HEK293 (cell line): ENCODE data around the gene RILPL1.

Experiments
- CTCF ChIA-PET: fragments of 350-600 bp; formaldehyde crosslinking; extraction: SDS; loops from one replicate; lab custom pipeline; 2021; ENCODE audit warnings: antibody characterized with exemption; lab: Yijun Ruan, JAX
- POLR2A ChIA-PET: fragments of 300-600 bp; formaldehyde crosslinking; extraction: SDS; loops from one replicate; lab custom pipeline; 2020; ENCODE audit warnings: antibody characterized with exemption, inconsistent platforms; lab: Yijun Ruan, JAX
- H3K27ac ChIP-seq: fragments of 200-500 bp; sonication (Bioruptor generic); 2 replicates; pipeline ENCODE4 v1.5.1; 2014; ENCODE audit warnings: low read depth, low read length, control low read depth, inconsistent platforms; ENCODE audit errors: extremely low read depth
- H3K36me3 ChIP-seq, 2 experiments: fragments of 200-500 bp in 1 of 2; sonication (Bioruptor generic) in 1 of 2; 1 replicate in 1 of 2; 2 replicates in 1 of 2; pipeline ENCODE4 v1.5.1; 2014 to 2017; ENCODE audit warnings: inconsistent platforms in 2 of 2, low read length in 2 of 2; ENCODE audit not compliant: control insufficient read depth in 2 of 2, insufficient read depth in 1 of 2
- H3K4me1 ChIP-seq: fragments of 200-500 bp; sonication (Bioruptor generic); 2 replicates; pipeline ENCODE4 v1.5.1; 2014; ENCODE audit warnings: mild to moderate bottlenecking, low read length, inconsistent platforms; ENCODE audit not compliant: control insufficient read depth, insufficient read depth
- H3K4me3 ChIP-seq: 2 replicates; pipeline ENCODE4 v1.5.1; 2011; ENCODE audit warnings: low read depth, mild to moderate bottlenecking, control low read depth, low read length, moderate library complexity
- H3K9me3 ChIP-seq: fragments of 200-500 bp; sonication (Bioruptor generic); 2 replicates; pipeline ENCODE4 v1.5.1; 2014; ENCODE audit warnings: low read depth, low read length, inconsistent platforms; ENCODE audit not compliant: control insufficient read depth, insufficient read depth
- GLIS1 ChIP-seq: fragments of 450-650 bp; formaldehyde crosslinking; IDR thresholded peaks from 2 replicates; pipeline ENCODE4 v1.5.1; 2016; ENCODE audit warnings: missing biosample characterization, missing genetic modification characterization
- IKZF3 ChIP-seq: fragments of 450-650 bp; IDR thresholded peaks from 2 replicates; pipeline ENCODE4 v1.5.0; 2018; ENCODE audit warnings: missing biosample characterization, mild to moderate bottlenecking, missing genetic modification characterization, moderate library complexity
- KLF9 ChIP-seq: fragments of 450-650 bp; formaldehyde crosslinking; IDR thresholded peaks from 2 replicates; pipeline ENCODE4 v1.5.1; 2016; ENCODE audit warnings: missing biosample characterization, missing genetic modification characterization, low read depth
- SP2 ChIP-seq: fragments of 450-650 bp; formaldehyde crosslinking; IDR thresholded peaks from 2 replicates; pipeline ENCODE4 v1.5.1; 2016; ENCODE audit warnings: missing biosample characterization, missing genetic modification characterization
- YY1 ChIP-seq: fragments of 450-650 bp; formaldehyde crosslinking; IDR thresholded peaks from 2 replicates; pipeline ENCODE4 v1.5.1; 2018; ENCODE audit warnings: missing biosample characterization, missing genetic modification characterization
- ZFP3 ChIP-seq: fragments of 450-650 bp; formaldehyde crosslinking; IDR thresholded peaks from 2 replicates; pipeline ENCODE4 v1.5.1; 2016; ENCODE audit warnings: low read depth, missing biosample characterization, missing genetic modification characterization
- ZFP69B ChIP-seq: fragments of 450-650 bp; formaldehyde crosslinking; IDR thresholded peaks from 2 replicates; pipeline ENCODE4 v1.5.1; 2016; ENCODE audit warnings: missing biosample characterization, missing genetic modification characterization
- ZNF112 ChIP-seq: fragments of 450-650 bp; formaldehyde crosslinking; IDR thresholded peaks from 2 replicates; pipeline ENCODE4 v1.5.0; 2017; ENCODE audit warnings: missing biosample characterization, missing genetic modification characterization
- ZNF133 ChIP-seq: fragments of 450-650 bp; formaldehyde crosslinking; IDR thresholded peaks from 2 replicates; pipeline ENCODE4 v1.5.1; 2016; ENCODE audit warnings: missing biosample characterization, missing genetic modification characterization
- ZNF140 ChIP-seq: fragments of 450-650 bp; formaldehyde crosslinking; IDR thresholded peaks from 2 replicates; pipeline ENCODE4 v1.5.1; 2016; ENCODE audit warnings: missing biosample characterization, missing genetic modification characterization
- ZNF146 ChIP-seq: fragments of 450-650 bp; formaldehyde crosslinking; IDR thresholded peaks from 2 replicates; pipeline ENCODE4 v1.5.1; 2016; ENCODE audit warnings: missing biosample characterization, missing genetic modification characterization
- ZNF571 ChIP-seq: fragments of 450-650 bp; formaldehyde crosslinking; IDR thresholded peaks from 2 replicates; pipeline ENCODE4 v1.5.0; 2017; ENCODE audit warnings: missing biosample characterization, missing genetic modification characterization
- ZNF621 ChIP-seq: fragments of 450-650 bp; formaldehyde crosslinking; IDR thresholded peaks from 2 replicates; pipeline ENCODE4 v1.5.1; 2017; ENCODE audit warnings: missing biosample characterization, missing genetic modification characterization
- ZNF623 ChIP-seq: fragments of 450-650 bp; formaldehyde crosslinking; IDR thresholded peaks from 2 replicates; pipeline ENCODE4 v1.5.1; 2016; ENCODE audit warnings: missing biosample characterization, missing genetic modification characterization
- ZNF677 ChIP-seq: fragments of 450-650 bp; IDR thresholded peaks from 2 replicates; pipeline ENCODE4 v1.5.0; 2018; ENCODE audit warnings: missing biosample characterization, mild to moderate bottlenecking, missing genetic modification characterization, moderate library complexity
- ZNF747 ChIP-seq: fragments of 450-650 bp; formaldehyde crosslinking; IDR thresholded peaks from 2 replicates; pipeline ENCODE4 v1.5.1; 2016; ENCODE audit warnings: missing biosample characterization, missing genetic modification characterization
- ZNF76 ChIP-seq: fragments of 450-650 bp; formaldehyde crosslinking; IDR thresholded peaks from 2 replicates; pipeline ENCODE4; 2016; ENCODE audit warnings: low read depth, missing biosample characterization, missing genetic modification characterization, borderline replicate concordance
- ZNF837 ChIP-seq: fragments of 450-650 bp; formaldehyde crosslinking; IDR thresholded peaks from 2 replicates; pipeline ENCODE4 v1.5.1; 2016; ENCODE audit warnings: missing biosample characterization, missing genetic modification characterization
- ZSCAN30 ChIP-seq: fragments of 450-650 bp; IDR thresholded peaks from 2 replicates; pipeline ENCODE4 v1.5.1; 2018; ENCODE audit warnings: missing biosample characterization, mild to moderate bottlenecking, missing genetic modification characterization, moderate library complexity
- ZXDB ChIP-seq: fragments of 450-650 bp; formaldehyde crosslinking; IDR thresholded peaks from 2 replicates; pipeline ENCODE4 v1.5.1; 2016; ENCODE audit warnings: missing biosample characterization, missing genetic modification characterization
- TF ChIP-seq, protein P1 (sequence below): fragments of 450-650 bp; formaldehyde crosslinking; conservative IDR thresholded peaks from 2 replicates; pipeline ENCODE4 v1.5.1; 2016; ENCODE audit warnings: low read depth, missing biosample characterization, missing genetic modification characterization

The RILPL1 gene

GRCh38 chr12:123528858-123529257 is 4.7 kb downstream of the RILPL1 start:
- POLR2A ChIA-PET, result interaction anchor here (0.6 to 0.7 kb wide), 2 partner anchors 7 to 71 kb away, joined by 3 to 4 read pairs; no protein-coding TSS in a partner anchor
- H3K36me3 ChIP-seq, result peaks cover 3 to 49% of the 10 kb centered on the region in 2 experiments; a peak in 2 of 3 replicates
- TF ChIP-seq ZNF571 (tag by site-specific recombination) (no peak), ZXDB (tag by site-specific recombination) (no peak), ZNF677 (no peak), ZNF133 (tag by site-specific recombination) (no peak), ZNF623 (peak; percentile 97), ZNF140 (tag by site-specific recombination) (no peak)
- H3K4me3 ChIP-seq, result no peak overlapping the region
- 0 out of 2 replicates have a peak, but pooled peaks cover 6% of the 10 kb centered on the region for H3K4me1 ChIP-seq
- CTCF ChIA-PET, result interaction anchor here (0.6 kb wide), 2 partner anchors 163 to 197 kb away, joined by 3 to 6 read pairs; no protein-coding TSS in a partner anchor
- no peaks in the 10 kb centered on the region for H3K9me3 ChIP-seq
- no peak overlapping the region for H3K27ac ChIP-seq

- CTCF ChIA-PET, result no interaction called here
- TF ChIP-seq, protein P1, sequence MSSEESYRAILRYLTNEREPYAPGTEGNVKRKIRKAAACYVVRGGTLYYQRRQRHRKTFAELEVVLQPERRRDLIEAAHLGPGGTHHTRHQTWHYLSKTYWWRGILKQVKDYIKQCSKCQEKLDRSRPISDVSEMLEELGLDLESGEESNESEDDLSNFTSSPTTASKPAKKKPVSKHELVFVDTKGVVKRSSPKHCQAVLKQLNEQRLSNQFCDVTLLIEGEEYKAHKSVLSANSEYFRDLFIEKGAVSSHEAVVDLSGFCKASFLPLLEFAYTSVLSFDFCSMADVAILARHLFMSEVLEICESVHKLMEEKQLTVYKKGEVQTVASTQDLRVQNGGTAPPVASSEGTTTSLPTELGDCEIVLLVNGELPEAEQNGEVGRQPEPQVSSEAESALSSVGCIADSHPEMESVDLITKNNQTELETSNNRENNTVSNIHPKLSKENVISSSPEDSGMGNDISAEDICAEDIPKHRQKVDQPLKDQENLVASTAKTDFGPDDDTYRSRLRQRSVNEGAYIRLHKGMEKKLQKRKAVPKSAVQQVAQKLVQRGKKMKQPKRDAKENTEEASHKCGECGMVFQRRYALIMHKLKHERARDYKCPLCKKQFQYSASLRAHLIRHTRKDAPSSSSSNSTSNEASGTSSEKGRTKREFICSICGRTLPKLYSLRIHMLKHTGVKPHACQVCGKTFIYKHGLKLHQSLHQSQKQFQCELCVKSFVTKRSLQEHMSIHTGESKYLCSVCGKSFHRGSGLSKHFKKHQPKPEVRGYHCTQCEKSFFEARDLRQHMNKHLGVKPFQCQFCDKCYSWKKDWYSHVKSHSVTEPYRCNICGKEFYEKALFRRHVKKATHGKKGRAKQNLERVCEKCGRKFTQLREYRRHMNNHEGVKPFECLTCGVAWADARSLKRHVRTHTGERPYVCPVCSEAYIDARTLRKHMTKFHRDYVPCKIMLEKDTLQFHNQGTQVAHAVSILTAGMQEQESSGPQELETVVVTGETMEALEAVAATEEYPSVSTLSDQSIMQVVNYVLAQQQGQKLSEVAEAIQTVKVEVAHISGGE, result no peak
- TF ChIP-seq ZFP69B (tag by site-specific recombination) (no peak), ZNF112 (no peak), ZFP3 (tag by site-specific recombination) (no peak), ZSCAN30 (tag by site-specific recombination) (no peak), IKZF3 (tag by site-specific recombination) (no peak), SP2 (tag by site-specific recombination) (no peak), ZNF837 (no peak), YY1 (no peak), ZNF76 (tag by site-specific recombination) (no peak), ZNF747 (no peak), KLF9 (no peak)
- no peaks in the 10 kb centered on the region for H3K9me3 ChIP-seq
- H3K36me3 ChIP-seq, result peaks cover 14 to 63% of the 10 kb centered on the region in 2 experiments; a peak in 2 of 3 replicates
- POLR2A ChIA-PET, result no interaction called here
- H3K27ac ChIP-seq, result no peak overlapping the region
- H3K4me1 ChIP-seq, result no peaks in the 10 kb centered on the region
- H3K4me3 ChIP-seq, result no peak overlapping the region
Measured at GRCh38 chr12:123526542-123527080, 6.9 kb downstream of the RILPL1 start.

DNA sequence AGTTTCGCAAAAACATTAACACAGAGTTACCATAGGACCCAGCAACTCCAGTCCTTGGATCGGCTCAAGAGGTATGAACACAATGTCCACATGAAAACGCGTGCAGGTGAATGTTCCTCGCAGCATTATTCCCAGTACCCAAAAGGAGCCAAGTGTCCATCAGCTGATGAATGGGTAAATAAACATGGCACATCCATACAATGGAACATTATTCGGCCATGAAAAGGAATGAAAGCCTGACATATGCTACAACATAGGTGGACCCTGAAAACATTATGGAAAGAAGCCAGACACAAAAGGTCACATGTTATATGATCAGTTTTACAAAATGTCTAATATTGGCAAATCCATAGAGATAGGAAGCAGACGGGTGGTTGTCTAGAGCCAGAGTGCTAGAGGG is 9.1 kb downstream of the RILPL1 start:
- Histone ChIP-seq H3K27ac (no peak overlapping the region), H3K36me3 (peaks cover 23 to 63% of the 10 kb centered on the region in 2 experiments; a peak in 2 of 3 replicates), H3K4me3 (no peak overlapping the region), H3K9me3 (no peaks in the 10 kb centered on the region), H3K4me1 (no peaks in the 10 kb centered on the region)
- TF ChIP-seq ZNF621 (tag by site-specific recombination) (no peak), ZNF677 (no peak), GLIS1 (tag by site-specific recombination) (no peak), ZFP69B (tag by site-specific recombination) (no peak), ZNF146 (peak; percentile 96)
- ChIA-PET CTCF (no interaction called here), POLR2A (interaction anchor here (0.9 kb wide), 1 partner anchor 59 kb away, joined by 4 read pairs; no protein-coding TSS in a partner anchor)
